Measurements from ENCODE around the gene DIAPH1.
A peak's percentile ranks its signal among the peaks of the same experiment; 100 is the strongest.

The DIAPH1 gene

DNA sequence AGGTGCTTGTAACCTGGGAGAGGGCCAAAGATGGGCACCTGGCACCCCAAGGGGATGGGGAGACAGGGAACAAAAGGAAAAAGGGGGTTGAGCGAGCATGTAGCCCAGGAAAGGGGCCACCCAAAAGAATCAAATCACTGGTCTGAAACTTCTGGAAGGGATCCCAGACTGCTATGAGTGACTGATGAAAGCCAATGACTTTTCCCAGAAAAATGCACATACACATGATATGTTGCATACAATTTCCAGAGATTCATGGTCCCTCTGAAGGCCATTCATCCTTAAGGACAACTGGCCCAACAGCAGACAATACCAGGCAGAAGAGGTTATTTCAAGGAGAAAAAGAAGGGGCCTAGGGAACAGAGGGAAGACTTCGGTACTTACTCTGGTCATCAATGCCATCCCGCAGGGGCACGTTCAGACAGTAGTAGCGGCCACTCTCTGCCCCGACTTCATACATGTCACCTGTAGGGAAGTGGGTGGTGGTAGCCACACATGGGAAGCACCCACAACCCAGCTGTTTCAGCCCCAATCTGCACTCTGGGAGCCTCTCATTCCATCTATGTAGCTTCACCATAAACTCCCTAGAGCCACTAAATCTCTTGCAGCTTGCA, 9.5 kb upstream of the DIAPH1 start (continued):
- TF ChIP-seq ZNF433 (tag by site-specific recombination; IDR thresholded peaks at IDR 0.05; ENCODE audit: low read depth): no peak

DNA sequence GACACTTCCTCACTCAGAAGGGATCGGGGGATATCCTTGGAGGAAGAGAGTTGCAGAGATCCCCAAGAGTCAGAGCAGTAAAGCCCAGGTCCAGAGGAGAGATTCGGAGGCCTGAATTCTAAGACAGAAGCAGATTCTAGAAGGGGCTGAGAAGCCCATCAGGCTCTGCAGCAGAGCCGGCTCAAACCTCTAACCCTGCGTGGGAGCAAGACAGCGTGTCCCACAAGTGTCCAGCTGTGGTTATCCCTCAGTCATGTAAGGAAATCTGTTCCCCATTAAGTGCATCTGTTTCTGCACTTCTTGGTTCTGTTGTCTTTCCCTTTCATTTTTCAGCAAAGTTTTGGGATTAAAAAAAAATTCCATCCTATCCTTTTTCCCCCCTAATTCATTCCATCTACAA, 4.8 kb upstream of the DIAPH1 start:
- POLR2A ChIA-PET: no interaction called here
- peaks cover 43 to 88% of the 10 kb centered on the region in 2 experiments for H3K36me3 ChIP-seq (ENCODE audit: control insufficient read depth in 2 of 2, insufficient read depth in 1 of 2, low read length in 2 of 2)

DNA sequence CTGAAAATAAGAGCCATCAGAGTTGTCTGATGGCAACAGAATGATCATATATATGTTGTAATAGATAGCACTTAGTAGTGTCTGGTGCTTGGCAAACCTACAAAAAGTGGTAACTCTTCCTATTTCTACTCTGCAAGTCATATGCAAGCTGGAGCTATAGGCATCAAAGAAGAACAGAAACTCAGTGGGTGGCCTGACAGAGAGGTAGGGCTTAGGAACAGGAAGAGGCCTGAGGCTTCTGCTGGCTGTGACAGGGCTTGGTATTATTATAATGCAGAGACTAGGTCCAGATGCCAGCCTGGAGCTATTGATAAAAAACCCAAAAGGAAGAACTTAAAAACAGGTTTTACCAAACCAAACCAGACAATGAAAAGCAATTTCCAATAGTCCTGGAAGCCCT, 4.4 kb upstream of the DIAPH1 start:
- peaks cover 43 to 84% of the 10 kb centered on the region in 2 experiments for H3K36me3 ChIP-seq (ENCODE audit: control insufficient read depth in 2 of 2, insufficient read depth in 1 of 2, low read length in 2 of 2)
- ChIA-PET CTCF (interaction anchor here (0.6 to 2.7 kb wide), 4 partner anchors 13 to 184 kb away, joined by 3 to 9 read pairs (median 4); partner anchors contain the start of genes HDAC3 and RELL2), POLR2A (no interaction called here)
- H3K4me1 ChIP-seq (ENCODE audit: control insufficient read depth, insufficient read depth, low read length): no peaks in the 10 kb centered on the region
- no peak for TF ChIP-seq ZNF112 (tag by site-specific recombination; IDR thresholded peaks at IDR 0.05)
- no peaks in the 10 kb centered on the region for H3K9me3 ChIP-seq (ENCODE audit: control insufficient read depth, insufficient read depth, low read depth, low read length)
- no peak overlapping the region for H3K27ac ChIP-seq (ENCODE audit: extremely low read depth, low read depth, low read length)
- no peak overlapping the region for H3K4me3 ChIP-seq (ENCODE audit: low read depth, low read length)

More for the DNA sequence above, 4.8 kb upstream of the DIAPH1 start:
- no peaks in the 10 kb centered on the region for H3K4me1 ChIP-seq (ENCODE audit: control insufficient read depth, insufficient read depth, low read length)
- no peaks in the 10 kb centered on the region for H3K9me3 ChIP-seq (ENCODE audit: control insufficient read depth, insufficient read depth, low read depth, low read length)
- CTCF ChIA-PET: interaction anchor here (0.7 to 2.7 kb wide), 2 partner anchors 13 to 31 kb away, joined by 3 to 9 read pairs; partner anchors contain the start of genes HDAC3 and RELL2
- no peak for TF ChIP-seq ZNF248 (tag by site-specific recombination; IDR thresholded peaks at IDR 0.05)
- TF ChIP-seq, protein P1, sequence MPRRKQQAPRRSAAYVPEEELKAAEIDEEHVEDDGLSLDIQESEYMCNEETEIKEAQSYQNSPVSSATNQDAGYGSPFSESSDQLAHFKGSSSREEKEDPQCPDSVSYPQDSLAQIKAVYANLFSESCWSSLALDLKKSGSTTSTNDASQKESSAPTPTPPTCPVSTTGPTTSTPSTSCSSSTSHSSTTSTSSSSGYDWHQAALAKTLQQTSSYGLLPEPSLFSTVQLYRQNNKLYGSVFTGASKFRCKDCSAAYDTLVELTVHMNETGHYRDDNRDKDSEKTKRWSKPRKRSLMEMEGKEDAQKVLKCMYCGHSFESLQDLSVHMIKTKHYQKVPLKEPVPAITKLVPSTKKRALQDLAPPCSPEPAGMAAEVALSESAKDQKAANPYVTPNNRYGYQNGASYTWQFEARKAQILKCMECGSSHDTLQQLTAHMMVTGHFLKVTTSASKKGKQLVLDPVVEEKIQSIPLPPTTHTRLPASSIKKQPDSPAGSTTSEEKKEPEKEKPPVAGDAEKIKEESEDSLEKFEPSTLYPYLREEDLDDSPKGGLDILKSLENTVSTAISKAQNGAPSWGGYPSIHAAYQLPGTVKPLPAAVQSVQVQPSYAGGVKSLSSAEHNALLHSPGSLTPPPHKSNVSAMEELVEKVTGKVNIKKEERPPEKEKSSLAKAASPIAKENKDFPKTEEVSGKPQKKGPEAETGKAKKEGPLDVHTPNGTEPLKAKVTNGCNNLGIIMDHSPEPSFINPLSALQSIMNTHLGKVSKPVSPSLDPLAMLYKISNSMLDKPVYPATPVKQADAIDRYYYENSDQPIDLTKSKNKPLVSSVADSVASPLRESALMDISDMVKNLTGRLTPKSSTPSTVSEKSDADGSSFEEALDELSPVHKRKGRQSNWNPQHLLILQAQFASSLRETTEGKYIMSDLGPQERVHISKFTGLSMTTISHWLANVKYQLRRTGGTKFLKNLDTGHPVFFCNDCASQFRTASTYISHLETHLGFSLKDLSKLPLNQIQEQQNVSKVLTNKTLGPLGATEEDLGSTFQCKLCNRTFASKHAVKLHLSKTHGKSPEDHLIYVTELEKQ (tag by site-specific recombination; IDR thresholded peaks at IDR 0.05; ENCODE audit: borderline replicate concordance): no peak
- TF ChIP-seq, protein P2, sequence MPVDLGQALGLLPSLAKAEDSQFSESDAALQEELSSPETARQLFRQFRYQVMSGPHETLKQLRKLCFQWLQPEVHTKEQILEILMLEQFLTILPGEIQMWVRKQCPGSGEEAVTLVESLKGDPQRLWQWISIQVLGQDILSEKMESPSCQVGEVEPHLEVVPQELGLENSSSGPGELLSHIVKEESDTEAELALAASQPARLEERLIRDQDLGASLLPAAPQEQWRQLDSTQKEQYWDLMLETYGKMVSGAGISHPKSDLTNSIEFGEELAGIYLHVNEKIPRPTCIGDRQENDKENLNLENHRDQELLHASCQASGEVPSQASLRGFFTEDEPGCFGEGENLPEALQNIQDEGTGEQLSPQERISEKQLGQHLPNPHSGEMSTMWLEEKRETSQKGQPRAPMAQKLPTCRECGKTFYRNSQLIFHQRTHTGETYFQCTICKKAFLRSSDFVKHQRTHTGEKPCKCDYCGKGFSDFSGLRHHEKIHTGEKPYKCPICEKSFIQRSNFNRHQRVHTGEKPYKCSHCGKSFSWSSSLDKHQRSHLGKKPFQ (tag by site-specific recombination; IDR thresholded peaks at IDR 0.05): no peak
- no peak overlapping the region for H3K27ac ChIP-seq (ENCODE audit: extremely low read depth, low read depth, low read length)
- H3K4me3 ChIP-seq (ENCODE audit: low read depth, low read length): no peak overlapping the region

DNA sequence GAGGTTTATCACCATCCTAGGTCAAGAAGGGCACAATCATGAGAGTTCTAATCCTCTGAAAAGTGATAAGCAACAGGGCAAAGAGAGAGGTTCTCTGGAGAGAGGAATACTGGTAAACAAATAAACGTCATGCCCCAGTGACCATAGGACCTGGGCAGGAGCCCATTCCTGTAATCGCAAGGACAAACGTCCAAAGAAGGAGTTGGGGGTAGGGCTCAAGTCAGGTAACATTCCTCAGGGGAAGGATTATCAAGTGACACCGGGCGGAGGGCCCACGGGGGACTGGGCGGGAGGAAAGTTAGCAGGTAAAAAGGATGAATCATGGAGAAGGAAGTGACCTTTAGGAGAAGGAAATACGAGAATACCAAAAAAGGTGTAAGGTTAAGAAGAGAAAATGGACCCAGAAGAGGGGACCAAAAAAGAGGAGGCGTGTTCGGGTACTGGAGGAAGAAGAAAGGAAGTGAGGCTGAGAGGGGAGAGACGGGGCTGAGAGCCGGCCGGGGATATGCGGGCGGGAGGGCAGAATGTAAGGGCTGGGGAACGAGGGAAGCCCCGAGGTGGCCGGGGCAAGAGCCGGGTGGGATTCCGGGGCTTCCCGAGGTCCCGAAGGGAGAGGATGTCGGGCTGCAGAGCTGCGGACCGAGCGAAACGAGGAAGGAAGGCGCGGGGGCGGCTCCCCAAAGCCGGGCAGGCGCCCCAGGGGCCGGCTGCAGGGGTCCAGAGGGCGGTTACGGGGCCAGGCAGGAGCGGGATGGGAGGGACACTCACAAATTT, 583 bp downstream of the DIAPH1 start:
- CTCF ChIA-PET: interaction anchor here (0.6 to 3.9 kb wide), 24 partner anchors 11 to 299 kb away, joined by 3 to 125 read pairs (median 5); partner anchors contain the start of genes HDAC3, PCDHGA11 and RELL2
- peak overlapping the region; percentile 81 for H3K4me3 ChIP-seq (ENCODE audit: low read depth, low read length)
- no peaks in the 10 kb centered on the region for H3K9me3 ChIP-seq (ENCODE audit: control insufficient read depth, insufficient read depth, low read depth, low read length)
- peak overlapping the region; percentile 78 for H3K27ac ChIP-seq (ENCODE audit: extremely low read depth, low read depth, low read length)
- H3K4me1 ChIP-seq (ENCODE audit: control insufficient read depth, insufficient read depth, low read length): peaks cover 26% of the 10 kb centered on the region
- POLR2A ChIA-PET: interaction anchor here (0.5 to 3.0 kb wide), 11 partner anchors 11 to 305 kb away, joined by 3 to 42 read pairs (median 4); partner anchors contain the start of genes DELE1, HDAC3, RELL2 and TAF7
- H3K36me3 ChIP-seq (ENCODE audit: control insufficient read depth in 2 of 2, insufficient read depth in 1 of 2, low read length in 2 of 2): peaks cover 28 to 41% of the 10 kb centered on the region in 2 experiments
- TF ChIP-seq ZNF548 (tag by site-specific recombination; IDR thresholded peaks at IDR 0.05) (no peak), ZNF175 (tag by site-specific recombination; IDR thresholded peaks at IDR 0.05) (no peak), ZNF558 (tag by site-specific recombination; IDR thresholded peaks at IDR 0.05) (no peak), ZNF121 (tag by site-specific recombination; IDR thresholded peaks at IDR 0.05) (peak; percentile 11; the same call in 1 of the 2 replicates), ZNF423 (tag by site-specific recombination; IDR thresholded peaks at IDR 0.05) (no peak), ZNF585B (tag by site-specific recombination; IDR thresholded peaks at IDR 0.05) (no peak), ZNF19 (tag by site-specific recombination; IDR thresholded peaks at IDR 0.05; ENCODE audit: low read depth) (no peak), ZNF138 (tag by site-specific recombination; IDR thresholded peaks at IDR 0.05; ENCODE audit: borderline replicate concordance) (no peak)
- TF ChIP-seq, protein P3, sequence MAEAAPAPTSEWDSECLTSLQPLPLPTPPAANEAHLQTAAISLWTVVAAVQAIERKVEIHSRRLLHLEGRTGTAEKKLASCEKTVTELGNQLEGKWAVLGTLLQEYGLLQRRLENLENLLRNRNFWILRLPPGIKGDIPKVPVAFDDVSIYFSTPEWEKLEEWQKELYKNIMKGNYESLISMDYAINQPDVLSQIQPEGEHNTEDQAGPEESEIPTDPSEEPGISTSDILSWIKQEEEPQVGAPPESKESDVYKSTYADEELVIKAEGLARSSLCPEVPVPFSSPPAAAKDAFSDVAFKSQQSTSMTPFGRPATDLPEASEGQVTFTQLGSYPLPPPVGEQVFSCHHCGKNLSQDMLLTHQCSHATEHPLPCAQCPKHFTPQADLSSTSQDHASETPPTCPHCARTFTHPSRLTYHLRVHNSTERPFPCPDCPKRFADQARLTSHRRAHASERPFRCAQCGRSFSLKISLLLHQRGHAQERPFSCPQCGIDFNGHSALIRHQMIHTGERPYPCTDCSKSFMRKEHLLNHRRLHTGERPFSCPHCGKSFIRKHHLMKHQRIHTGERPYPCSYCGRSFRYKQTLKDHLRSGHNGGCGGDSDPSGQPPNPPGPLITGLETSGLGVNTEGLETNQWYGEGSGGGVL (tag by site-specific recombination; IDR thresholded peaks at IDR 0.05): peak; percentile 27; the same call in 1 of the 2 replicates
- TF ChIP-seq, protein P4, sequence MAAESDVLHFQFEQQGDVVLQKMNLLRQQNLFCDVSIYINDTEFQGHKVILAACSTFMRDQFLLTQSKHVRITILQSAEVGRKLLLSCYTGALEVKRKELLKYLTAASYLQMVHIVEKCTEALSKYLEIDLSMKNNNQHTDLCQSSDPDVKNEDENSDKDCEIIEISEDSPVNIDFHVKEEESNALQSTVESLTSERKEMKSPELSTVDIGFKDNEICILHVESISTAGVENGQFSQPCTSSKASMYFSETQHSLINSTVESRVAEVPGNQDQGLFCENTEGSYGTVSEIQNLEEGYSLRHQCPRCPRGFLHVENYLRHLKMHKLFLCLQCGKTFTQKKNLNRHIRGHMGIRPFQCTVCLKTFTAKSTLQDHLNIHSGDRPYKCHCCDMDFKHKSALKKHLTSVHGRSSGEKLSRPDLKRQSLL (tag by site-specific recombination; IDR thresholded peaks at IDR 0.05): no peak; the same call in 1 of the 2 replicates
- TF ChIP-seq, protein P5, sequence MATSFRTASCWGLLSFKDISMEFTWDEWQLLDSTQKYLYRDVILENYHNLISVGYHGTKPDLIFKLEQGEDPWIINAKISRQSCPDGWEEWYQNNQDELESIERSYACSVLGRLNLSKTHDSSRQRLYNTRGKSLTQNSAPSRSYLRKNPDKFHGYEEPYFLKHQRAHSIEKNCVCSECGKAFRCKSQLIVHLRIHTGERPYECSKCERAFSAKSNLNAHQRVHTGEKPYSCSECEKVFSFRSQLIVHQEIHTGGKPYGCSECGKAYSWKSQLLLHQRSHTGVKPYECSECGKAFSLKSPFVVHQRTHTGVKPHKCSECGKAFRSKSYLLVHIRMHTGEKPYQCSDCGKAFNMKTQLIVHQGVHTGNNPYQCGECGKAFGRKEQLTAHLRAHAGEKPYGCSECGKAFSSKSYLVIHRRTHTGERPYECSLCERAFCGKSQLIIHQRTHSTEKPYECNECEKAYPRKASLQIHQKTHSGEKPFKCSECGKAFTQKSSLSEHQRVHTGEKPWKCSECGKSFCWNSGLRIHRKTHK (tag by site-specific recombination; IDR thresholded peaks at IDR 0.05): no peak
